H9 (cell line): ENCODE results near the gene CMTM5. TPM values are rescaled to one million over a fixed set of nuclear protein-coding genes. Genes with fewer than 3 reads are reported as not detected.

ENCODE experiments used
- DNase-seq: peaks from one replicate; pipeline ENCODE4 v3.0.0-alpha.2; 2017
- H2AFZ ChIP-seq: one replicate; pipeline ENCODE4 v1.6.1; 2013; ENCODE audit warnings: mild to moderate bottlenecking, low read length, control low read depth, moderate library complexity
- H2AK5ac ChIP-seq: 2 replicates; pipeline ENCODE4 v1.6.1; 2013; ENCODE audit warnings: low read length, control low read depth, mixed read lengths; ENCODE audit not compliant: insufficient read length
- H2BK120ac ChIP-seq: one replicate; pipeline ENCODE4 v1.6.1; 2013; ENCODE audit warnings: low read depth, mild to moderate bottlenecking, low read length, control low read depth, inconsistent platforms; ENCODE audit not compliant: poor library complexity, severe bottlenecking
- H2BK12ac ChIP-seq: 2 replicates; pipeline ENCODE4 v1.6.1; 2013; ENCODE audit warnings: low read length, control low read depth, mixed read lengths, low read depth; ENCODE audit not compliant: insufficient read length
- H2BK15ac ChIP-seq: 2 replicates; pipeline ENCODE4 v1.6.1; 2013; ENCODE audit warnings: low read depth, low read length, control low read depth
- H2BK20ac ChIP-seq: one replicate; pipeline ENCODE4 v1.6.1; 2013; ENCODE audit warnings: low read depth, mild to moderate bottlenecking, low read length, control low read depth, inconsistent platforms; ENCODE audit not compliant: poor library complexity, severe bottlenecking
- H2BK5ac ChIP-seq: 2 replicates; pipeline ENCODE4 v1.6.1; 2013; ENCODE audit warnings: low read length, control low read depth, mixed read lengths; ENCODE audit not compliant: insufficient read length
- H3K14ac ChIP-seq: 2 replicates; pipeline ENCODE4 v1.6.1; 2013; ENCODE audit warnings: low read length, control low read depth; ENCODE audit not compliant: insufficient read depth
- H3K18ac ChIP-seq: 2 replicates; pipeline ENCODE4 v1.6.1; 2013; ENCODE audit warnings: low read depth, mild to moderate bottlenecking, mixed read lengths, low read length, control low read depth; ENCODE audit not compliant: insufficient read length
- H3K23ac ChIP-seq: 2 replicates; pipeline ENCODE4 v1.6.1; 2013; ENCODE audit warnings: low read length, control low read depth, mixed read lengths, low read depth; ENCODE audit not compliant: insufficient read length
- H3K23me2 ChIP-seq: 2 replicates; pipeline ENCODE4 v1.6.1; 2013; ENCODE audit warnings: low read depth, mild to moderate bottlenecking, mixed read lengths, low read length, control low read depth; ENCODE audit not compliant: insufficient read length, poor library complexity, severe bottlenecking
- H3K27ac ChIP-seq: 2 replicates; pipeline ENCODE4 v1.5.1; 2013; ENCODE audit warnings: low read length, control low read depth, mixed read lengths, low read depth; ENCODE audit not compliant: insufficient read length
- H3K27me3 ChIP-seq: 2 replicates; pipeline ENCODE4 v1.6.1; 2013; ENCODE audit warnings: low read length, control low read depth, inconsistent platforms; ENCODE audit not compliant: insufficient read depth
- H3K4ac ChIP-seq: 2 replicates; pipeline ENCODE4 v1.6.1; 2013; ENCODE audit warnings: low read depth, mild to moderate bottlenecking, control low read depth, inconsistent platforms, low read length, moderate library complexity
- H3K4me1 ChIP-seq: 2 replicates; pipeline ENCODE4 v1.6.1; 2013; ENCODE audit warnings: low read length, control low read depth, inconsistent platforms; ENCODE audit not compliant: insufficient read depth
- H3K4me2 ChIP-seq: 2 replicates; pipeline ENCODE4 v1.6.1; 2013; ENCODE audit warnings: low read length, control low read depth, mixed read lengths; ENCODE audit not compliant: insufficient read length, insufficient read depth
- H3K56ac ChIP-seq: 2 replicates; pipeline ENCODE4 v1.6.1; 2013; ENCODE audit warnings: low read depth, mild to moderate bottlenecking, mixed read lengths, low read length, control low read depth; ENCODE audit not compliant: insufficient read length
- H3K79me1 ChIP-seq: 2 replicates; pipeline ENCODE4 v1.6.1; 2013; ENCODE audit warnings: low read depth, mild to moderate bottlenecking, moderate library complexity, low read length, control low read depth, inconsistent platforms; ENCODE audit not compliant: insufficient read depth, poor library complexity, severe bottlenecking
- H3K79me2 ChIP-seq: 2 replicates; pipeline ENCODE4 v1.6.1; 2013; ENCODE audit warnings: low read length, control low read depth, inconsistent platforms; ENCODE audit not compliant: insufficient read depth
- H3K9ac ChIP-seq: 2 replicates; pipeline ENCODE4 v1.6.1; 2013; ENCODE audit warnings: low read length, control low read depth, mixed read lengths; ENCODE audit not compliant: insufficient read length; ENCODE audit errors: extremely low read depth
- H3K9me3 ChIP-seq: one replicate; pipeline ENCODE4 v1.6.1; 2013; ENCODE audit warnings: low read depth, low read length, inconsistent platforms; ENCODE audit not compliant: control insufficient read depth
- H3T11ph ChIP-seq: one replicate; pipeline ENCODE4 v1.6.1; 2013; ENCODE audit warnings: mild to moderate bottlenecking, low read length, control low read depth, inconsistent platforms
- H4K20me1 ChIP-seq: one replicate; pipeline ENCODE4 v1.6.1; 2013; ENCODE audit not compliant: control insufficient read depth, insufficient read length, insufficient read depth
- H4K5ac ChIP-seq: 2 replicates; pipeline ENCODE4 v1.6.1; 2013; ENCODE audit warnings: low read depth, mild to moderate bottlenecking, mixed read lengths, low read length, control low read depth; ENCODE audit not compliant: insufficient read length
- H4K8ac ChIP-seq: replicated peaks from 2 replicates; pipeline ENCODE4 v1.6.1; 2013; ENCODE audit warnings: low read length, control low read depth, mixed read lengths, low read depth; ENCODE audit not compliant: insufficient read length
- H4K91ac ChIP-seq: 2 replicates; pipeline ENCODE4 v1.6.1; 2013; ENCODE audit warnings: low read depth, mild to moderate bottlenecking, moderate library complexity, mixed read lengths, low read length, control low read depth; ENCODE audit not compliant: insufficient read length
- H3K27ac Mint-ChIP-seq, 3 experiments: 2 replicates in 2 of 3; 3 replicates in 1 of 3; pipeline ENCODE4 v1.8.0; 2020 to 2021; ENCODE audit warnings: mixed read lengths in 3 of 3, mild to moderate bottlenecking in 1 of 3, moderate library complexity in 1 of 3
- H3K27me3 Mint-ChIP-seq: 2 replicates; pipeline ENCODE4 v1.8.0; 2021; ENCODE audit warnings: low read depth, mild to moderate bottlenecking, moderate library complexity, mixed read lengths
- H3K36me3 Mint-ChIP-seq, 3 experiments: 2 replicates in 2 of 3; 3 replicates in 1 of 3; pipeline ENCODE4 v1.8.0; 2020 to 2021; ENCODE audit warnings: low read depth in 3 of 3, mixed read lengths in 3 of 3; ENCODE audit not compliant: insufficient read depth in 1 of 3
- H3K4me1 Mint-ChIP-seq, 2 experiments: 2 replicates each; pipeline ENCODE4 v1.8.0; 2020; ENCODE audit warnings: mixed read lengths in 2 of 2
- H3K4me3 Mint-ChIP-seq, 2 experiments: 2 replicates in 1 of 2; 3 replicates in 1 of 2; pipeline ENCODE4 v1.8.0; 2020 to 2021; ENCODE audit warnings: mild to moderate bottlenecking in 2 of 2, mixed read lengths in 2 of 2, moderate library complexity in 1 of 2
- H3K9me3 Mint-ChIP-seq, 2 experiments: 2 replicates in 1 of 2; 3 replicates in 1 of 2; pipeline ENCODE4 v1.8.0; 2020; ENCODE audit warnings: mild to moderate bottlenecking in 2 of 2, mixed read lengths in 2 of 2, moderate library complexity in 1 of 2
- WGBS: extraction: QIAGEN DNeasy Blood & Tissue Kit; methylation state at CpG from one replicate; pipeline ENCODE4 v1.1.7; 2013; ENCODE audit warnings: missing lambda C conversion rate, low lambda C conversion rate, mixed read lengths; ENCODE audit not compliant: insufficient read length; ENCODE audit errors: extremely low coverage; 5-methylcytosine and 5-hydroxymethylcytosine counted together
- total RNA-seq: library from RNA; stranded (reverse); gene quantifications from 2 replicates; pipeline ENCODE4 v1.2.1, GENCODE V29; 2021
- TF ChIP-seq, protein P1 (sequence below): fragments of 200-600 bp; sonication (generic); conservative IDR thresholded peaks from 3 replicates; pipeline ENCODE4 v1.8.0; 2021; ENCODE audit warnings: antibody characterized with exemption, mild to moderate bottlenecking

The CMTM5 gene
- total RNA-seq, 1 experiment from 2014 or later = not detected

- Histone ChIP-seq H2BK120ac (no peak overlapping the region), H2AK5ac (no peak overlapping the region), H3K23me2 (no peaks in the 10 kb centered on the region), H3K79me1 (no peaks in the 10 kb centered on the region), H3K4ac (no peak overlapping the region), H3K27ac (no peak overlapping the region), H4K8ac (no peak overlapping the region), H3K79me2 (no peaks in the 10 kb centered on the region), H3T11ph (no peak overlapping the region), H3K18ac (no peak overlapping the region), H2BK15ac (no peak overlapping the region), H2AFZ (no peak overlapping the region), H3K9me3 (no peaks in the 10 kb centered on the region), H3K56ac (no peak overlapping the region), H3K4me1 (no peaks in the 10 kb centered on the region), H3K14ac (no peak overlapping the region), H3K9ac (no peak overlapping the region), H3K4me2 (no peak overlapping the region), H3K23ac (no peak overlapping the region), H2BK12ac (no peak overlapping the region), H4K5ac (no peak overlapping the region), H3K27me3 (no peaks in the 10 kb centered on the region; the same call in 1 of the 2 replicates), H2BK20ac (no peak overlapping the region), H2BK5ac (no peak overlapping the region), H4K20me1 (no peaks in the 10 kb centered on the region), H4K91ac (no peak overlapping the region)
- H3K9me3 Mint-ChIP-seq = no peaks in the 10 kb centered on the region
- peaks cover 9 to 22% of the 10 kb centered on the region in 2 experiments for H3K4me1 Mint-ChIP-seq
- H3K27me3 Mint-ChIP-seq = peaks cover 71% of the 10 kb centered on the region
- H3K4me3 Mint-ChIP-seq = no peak overlapping the region
- DNase-seq = no peak
- H3K36me3 Mint-ChIP-seq = no peaks in the 10 kb centered on the region
- no CpG with 5 or more reads among the region's 11 CpGs for WGBS
- TF ChIP-seq, protein P1, sequence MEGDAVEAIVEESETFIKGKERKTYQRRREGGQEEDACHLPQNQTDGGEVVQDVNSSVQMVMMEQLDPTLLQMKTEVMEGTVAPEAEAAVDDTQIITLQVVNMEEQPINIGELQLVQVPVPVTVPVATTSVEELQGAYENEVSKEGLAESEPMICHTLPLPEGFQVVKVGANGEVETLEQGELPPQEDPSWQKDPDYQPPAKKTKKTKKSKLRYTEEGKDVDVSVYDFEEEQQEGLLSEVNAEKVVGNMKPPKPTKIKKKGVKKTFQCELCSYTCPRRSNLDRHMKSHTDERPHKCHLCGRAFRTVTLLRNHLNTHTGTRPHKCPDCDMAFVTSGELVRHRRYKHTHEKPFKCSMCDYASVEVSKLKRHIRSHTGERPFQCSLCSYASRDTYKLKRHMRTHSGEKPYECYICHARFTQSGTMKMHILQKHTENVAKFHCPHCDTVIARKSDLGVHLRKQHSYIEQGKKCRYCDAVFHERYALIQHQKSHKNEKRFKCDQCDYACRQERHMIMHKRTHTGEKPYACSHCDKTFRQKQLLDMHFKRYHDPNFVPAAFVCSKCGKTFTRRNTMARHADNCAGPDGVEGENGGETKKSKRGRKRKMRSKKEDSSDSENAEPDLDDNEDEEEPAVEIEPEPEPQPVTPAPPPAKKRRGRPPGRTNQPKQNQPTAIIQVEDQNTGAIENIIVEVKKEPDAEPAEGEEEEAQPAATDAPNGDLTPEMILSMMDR = no peak
- H3K27ac Mint-ChIP-seq = no peak overlapping the region
These were observed 1.9 kb downstream of the CMTM5 start for GRCh38 chr14:23378612-23379220.
